ENCODE data around the gene AMDHD2. TPM values are rescaled to one million over a fixed set of nuclear protein-coding genes. Genes with fewer than 3 reads are reported as not detected.
A peak's percentile ranks its signal among the peaks of the same experiment; 100 is the strongest.

The AMDHD2 gene
- total RNA-seq, 1 donor from 2014 or later: 30.0 TPM

DNA sequence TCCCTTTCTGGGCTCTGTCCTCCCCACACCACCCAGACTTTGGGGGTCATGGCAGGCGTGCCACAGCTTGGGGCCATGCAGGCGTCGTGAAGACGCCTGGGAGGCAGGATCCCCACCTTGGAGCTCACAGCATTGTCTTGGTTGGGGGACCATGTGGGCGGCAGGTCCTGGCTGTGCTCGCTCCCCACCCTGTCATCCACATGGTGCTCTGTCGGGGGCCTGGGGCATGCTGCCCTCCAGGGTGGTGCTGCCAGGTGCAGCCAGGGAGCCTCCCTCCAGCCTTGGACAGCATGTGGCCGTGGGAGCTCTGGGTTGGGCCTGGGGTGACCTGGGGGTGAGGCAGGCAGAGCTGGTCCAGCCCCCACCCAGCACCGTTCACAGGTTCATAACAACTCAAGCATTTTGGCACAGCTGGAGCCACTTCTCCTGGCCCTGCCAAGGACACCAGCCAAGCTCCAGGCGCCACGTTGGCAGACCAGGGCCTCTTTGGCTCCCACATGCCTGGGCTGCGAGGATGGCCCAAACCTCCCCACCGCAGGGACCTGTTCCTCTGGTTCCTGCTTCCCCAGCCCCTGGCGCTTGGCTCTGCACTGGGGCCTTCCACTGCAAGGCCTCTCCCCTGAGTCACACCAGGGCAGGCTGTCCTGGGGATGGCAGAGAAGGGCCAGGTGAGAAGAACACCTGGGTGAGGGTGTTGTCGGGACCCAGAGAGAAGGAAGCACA, 21.5 kb upstream of the AMDHD2 start:
- DNase-seq (ENCODE audit: low read depth in 2 of 2): no peak

DNA sequence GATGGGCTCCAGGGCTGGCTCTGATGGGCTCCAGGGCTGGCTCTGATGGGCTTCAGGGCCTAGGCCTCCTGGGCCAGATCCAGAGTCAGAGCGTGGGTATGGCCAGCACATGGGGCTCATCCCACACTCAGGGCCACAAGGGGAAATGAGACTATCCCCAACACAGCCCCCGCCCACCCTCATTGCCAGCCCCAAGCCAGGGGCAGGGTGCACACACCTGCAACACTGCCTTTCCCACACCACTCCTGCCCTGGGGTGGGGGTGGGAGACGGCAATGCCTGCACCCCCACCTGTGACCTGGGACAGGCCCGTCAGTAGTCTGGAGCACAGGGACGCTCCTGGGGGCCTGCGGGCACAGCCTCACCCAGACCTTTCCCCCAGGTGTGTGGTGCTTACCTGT, 20.7 kb upstream of the AMDHD2 start:
- no peak for DNase-seq (ENCODE audit: low read depth in 2 of 2)

DNA sequence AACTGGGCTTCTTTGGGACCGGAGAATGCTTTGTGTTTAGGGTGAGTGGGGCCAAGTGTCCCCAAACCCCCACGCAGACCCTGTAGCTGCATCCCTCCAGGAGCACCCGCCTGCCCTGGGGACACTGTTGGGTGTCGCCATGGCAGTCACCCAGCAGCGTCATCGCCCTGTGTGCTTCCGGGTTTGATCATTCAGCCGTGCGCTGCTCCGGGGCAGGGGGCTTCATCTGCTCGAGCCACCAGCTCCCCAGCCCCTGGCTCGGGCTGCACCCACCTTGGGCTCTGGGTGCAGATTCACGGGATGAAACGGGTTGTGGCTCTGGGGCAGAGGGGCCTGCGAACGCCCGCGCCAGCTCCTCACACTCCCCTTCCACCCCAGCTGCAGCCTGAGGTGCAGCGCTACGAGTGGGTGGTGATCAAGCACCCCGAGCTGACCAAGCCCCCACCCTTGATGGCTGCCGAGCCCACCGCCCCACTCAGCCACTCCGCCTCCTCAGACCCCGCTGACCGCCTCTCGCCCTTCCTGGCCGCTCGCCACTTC, 20.2 kb upstream of the AMDHD2 start:
- DNase-seq (ENCODE audit: low read depth in 2 of 2): no peak

DNA sequence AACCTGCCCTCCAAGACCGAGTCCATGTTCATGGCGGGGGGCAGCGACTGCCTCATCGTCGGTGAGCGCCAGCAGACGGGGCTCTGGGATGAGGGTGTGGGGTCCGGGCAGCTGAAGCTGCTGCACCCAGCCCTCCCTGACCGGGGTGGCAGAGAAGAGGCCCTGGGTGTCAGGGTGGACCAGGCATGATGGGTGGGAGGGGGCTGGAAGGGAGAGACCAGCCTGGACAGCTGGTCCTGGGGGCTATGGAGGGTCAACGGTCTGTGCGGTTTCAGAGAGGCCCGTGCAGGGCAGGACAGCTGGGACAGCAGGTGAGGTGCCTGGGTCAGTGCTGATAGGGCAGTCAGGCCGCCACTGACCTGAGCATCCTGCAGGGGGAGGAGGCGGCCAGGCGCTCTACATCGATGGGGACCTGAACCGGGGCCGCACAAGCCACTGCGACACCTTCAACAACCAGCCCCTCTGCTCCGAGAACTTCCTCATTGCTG, 19.7 kb upstream of the AMDHD2 start:
- DNase-seq (ENCODE audit: low read depth in 2 of 2): no peak

DNA sequence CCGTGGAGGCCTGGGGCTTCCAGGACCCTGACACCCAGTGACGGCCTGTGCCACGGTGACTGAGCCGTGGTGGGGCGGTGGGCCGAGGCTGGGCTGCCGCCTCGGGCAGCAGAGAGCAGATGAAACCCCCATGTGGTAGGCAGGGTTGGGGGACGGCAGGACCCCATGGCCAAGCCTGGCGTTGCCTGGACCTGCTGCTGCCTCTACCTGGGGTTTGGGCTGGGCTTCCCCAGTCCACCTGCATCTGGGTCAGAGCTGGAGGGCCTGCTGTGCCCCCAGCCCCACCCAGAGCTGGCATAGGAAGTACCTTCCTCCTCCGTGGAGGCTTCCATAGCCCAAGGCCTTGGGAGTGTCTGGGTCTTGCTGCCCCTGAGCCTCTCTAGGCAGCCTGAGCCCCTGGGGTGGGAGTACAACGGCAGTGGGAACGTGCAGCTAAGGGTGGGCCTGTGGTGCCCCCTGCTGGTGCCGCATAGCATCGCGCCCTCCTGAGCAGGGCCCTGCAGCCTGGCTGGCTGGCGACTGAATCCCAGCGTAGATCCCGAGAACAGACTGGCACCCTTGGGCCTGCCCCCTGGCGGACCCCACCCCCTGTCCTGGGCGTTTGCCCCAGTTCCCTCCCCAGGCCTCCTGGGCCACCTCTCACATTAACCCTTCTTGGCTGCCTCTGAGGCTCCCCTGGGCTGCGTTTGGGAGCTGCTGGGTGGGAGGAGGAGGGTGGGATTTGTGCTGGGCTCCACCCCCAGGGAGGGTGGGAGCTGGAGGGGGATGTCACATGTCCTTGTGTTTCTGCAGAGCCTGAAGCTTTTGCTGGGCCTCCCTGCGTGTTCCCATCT, 19.0 kb upstream of the AMDHD2 start:
- DNase-seq (ENCODE audit: low read depth in 2 of 2): peak; percentile 55 to 80

DNA sequence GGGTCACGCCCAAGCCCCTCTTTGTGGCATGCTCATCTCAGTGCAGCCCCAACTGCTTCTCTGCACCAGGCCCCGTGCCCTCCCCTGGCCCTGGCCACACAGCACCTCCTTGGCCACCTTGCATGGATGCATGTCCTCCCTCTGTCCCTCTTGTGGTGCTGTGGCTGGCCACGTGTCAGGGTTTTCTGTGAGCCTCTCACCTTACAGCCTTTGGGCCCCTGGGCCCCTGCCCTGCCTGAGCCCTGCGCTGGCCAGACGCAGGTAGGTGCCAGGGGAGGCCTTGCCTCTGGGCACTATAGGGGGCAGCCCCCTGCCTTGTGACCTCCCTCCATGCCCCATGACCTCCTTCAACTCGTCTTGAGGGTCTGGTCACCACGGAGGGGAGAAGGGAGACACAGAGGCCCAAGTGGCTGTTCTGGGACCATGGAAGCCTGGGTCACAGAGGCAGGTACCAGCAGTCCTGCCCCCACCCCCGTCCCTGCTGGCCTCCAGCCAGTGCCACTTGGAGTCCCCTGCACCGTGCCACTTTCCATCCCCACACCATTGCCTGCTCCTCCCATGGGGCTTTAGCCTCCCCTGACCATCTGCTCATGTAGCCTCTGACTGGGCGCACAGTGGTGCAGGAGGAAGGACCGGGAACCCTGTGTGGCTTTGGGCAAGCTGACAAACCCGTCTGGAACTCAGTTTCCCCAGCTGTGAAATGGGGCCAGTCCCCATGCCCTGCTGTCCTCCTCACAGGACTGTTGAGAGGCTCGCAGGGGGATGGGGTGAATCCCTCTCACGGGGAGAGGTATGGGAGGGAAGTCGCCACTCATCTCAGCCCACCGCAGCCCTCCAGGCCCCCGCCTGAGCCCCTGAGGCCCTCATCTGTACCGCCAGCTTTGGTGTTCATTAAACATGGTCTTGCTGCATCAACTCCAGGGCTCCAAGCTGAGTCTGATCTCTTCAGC, 17.9 kb upstream of the AMDHD2 start:
- no peak for DNase-seq (ENCODE audit: low read depth in 2 of 2)

DNA sequence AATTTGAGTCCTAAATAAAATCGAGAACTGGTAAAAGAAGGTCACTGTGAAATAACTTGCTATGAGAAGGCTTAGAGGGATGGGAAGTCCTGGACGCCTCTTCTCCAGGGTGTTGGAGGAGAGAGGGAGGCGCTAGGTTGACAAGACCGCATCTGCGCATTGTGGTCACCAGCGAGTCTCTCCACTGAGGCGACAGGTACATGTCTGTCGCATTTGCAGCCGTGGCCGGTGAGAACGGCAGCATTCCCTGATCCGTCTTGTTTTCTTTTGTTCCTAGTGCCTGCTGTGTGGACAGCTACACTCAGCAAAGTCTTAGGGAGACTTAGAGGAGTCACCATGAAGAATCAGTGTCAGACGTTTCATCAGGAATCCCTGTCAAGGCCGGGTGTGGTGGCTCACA, 14.5 kb upstream of the AMDHD2 start:
- DNase-seq (ENCODE audit: low read depth in 2 of 2): no peak

DNA sequence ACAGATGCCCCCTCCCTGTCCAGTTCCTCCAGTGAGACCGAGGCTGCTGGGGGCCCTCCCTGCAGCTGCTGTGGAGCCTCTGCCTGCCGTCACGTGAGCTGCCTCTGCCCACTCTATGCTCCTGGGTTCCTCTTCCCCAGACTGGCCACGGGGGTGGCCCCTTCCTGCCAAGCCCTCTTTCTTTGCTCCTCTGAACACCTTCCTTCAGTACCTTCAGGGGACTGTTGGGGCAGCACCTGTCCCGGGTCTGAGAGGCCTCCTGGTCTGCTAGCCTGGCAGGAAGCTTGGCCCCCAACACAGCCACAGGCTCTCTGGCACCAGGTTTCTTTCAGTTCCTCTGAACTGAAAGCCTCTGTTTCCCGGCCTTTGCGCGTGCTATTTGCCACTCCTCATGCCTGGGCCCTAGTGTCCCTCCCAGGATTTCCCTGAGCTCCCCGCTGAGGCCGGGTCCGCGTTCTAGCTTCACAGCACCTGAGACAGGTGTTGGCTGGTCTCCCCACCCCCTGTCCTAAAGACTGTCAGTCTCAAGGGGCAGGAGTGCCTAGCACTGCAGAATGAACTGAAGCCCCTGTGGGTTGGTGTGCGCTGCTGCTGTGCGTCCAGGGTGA, 13.0 kb upstream of the AMDHD2 start:
- no peak for DNase-seq (ENCODE audit: low read depth in 2 of 2)

DNA sequence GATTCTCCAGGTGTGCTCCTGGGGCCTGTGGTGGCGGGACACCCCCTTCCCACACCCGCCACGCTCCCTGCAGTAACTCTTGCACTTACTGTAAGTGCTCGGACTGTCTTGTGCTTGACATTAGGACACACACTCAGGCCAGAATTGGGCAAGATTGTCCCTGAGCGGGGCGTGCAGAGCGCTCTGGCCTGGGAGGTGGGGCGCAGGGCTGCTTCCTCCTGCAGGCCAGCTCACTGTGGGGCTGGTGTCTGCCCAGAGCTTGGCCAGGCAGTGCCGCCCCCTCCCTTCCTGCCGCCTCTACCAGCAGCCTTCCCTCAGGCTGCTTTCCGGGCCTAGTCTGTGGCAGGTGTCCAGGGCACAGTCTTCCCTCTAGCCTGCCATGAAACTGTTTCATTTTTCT, 12.5 kb upstream of the AMDHD2 start:
- DNase-seq (ENCODE audit: low read depth in 2 of 2): no peak

DNA sequence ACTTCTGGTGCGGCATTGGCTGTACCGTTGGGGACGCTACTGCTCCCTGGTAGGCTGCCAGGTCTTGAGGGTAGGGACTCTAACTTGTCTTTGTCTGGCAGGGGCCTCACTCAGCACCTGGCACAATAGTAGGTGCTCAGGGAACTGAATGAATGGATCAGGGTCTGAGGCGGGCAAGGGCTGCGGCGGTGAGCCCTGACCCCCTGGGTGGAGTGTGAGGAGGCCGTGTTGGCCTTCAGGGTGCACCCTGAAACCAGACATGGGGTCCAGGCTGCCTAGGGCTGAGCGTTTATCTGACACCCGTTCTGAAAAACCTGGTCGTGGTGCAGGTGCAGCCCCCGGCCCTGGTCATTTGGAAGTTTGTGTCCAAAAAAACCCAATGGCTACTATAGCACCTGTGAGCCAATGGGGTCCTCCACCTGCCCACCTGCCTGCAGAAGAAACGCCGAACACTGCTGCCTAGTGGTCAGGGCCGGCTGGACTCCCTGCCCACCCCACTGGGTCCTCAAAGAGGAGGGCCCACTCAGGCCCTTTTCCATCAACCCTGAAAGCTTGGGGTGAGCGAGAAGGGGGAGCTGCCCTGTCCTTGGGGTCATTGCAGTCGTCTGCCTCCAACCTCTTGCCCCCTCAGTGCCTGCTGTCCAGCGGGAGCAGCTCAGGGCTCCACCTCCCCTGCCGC, 11.3 kb upstream of the AMDHD2 start:
- DNase-seq (ENCODE audit: low read depth in 2 of 2): no peak

DNA sequence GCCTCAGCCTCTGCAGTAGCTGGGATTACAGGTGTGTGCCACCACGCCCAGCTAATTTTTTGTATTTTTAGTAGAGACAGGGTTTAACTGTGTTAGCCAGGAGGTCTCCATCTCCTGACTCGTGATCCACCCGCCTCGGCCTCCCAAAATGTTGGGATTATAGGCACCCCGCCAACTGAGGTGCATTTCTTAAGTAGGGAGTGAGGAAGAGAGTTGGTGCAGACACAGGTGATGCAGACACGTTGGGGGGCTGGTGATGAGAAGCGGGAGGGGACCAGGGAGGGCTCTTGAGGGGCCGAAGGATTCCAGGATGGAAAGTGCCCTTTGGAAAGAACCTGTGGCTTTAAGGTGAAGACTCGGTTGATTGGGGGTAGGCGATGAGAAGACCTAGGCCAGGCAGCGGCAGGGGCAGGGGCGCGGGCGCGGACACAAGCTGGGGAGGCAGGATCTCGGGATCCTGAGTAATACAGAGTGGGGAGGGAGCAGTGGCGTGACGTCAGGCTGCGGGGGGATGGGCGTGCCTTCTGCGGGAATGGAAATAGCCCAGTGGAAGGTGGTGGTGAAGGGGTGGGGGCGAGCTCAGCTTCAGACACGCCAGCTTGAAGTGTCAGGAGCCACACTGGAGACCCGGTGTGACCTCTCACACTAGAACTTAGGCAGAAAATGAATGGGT, 8.9 kb upstream of the AMDHD2 start:
- DNase-seq (ENCODE audit: low read depth in 2 of 2): peak; percentile 33 to 71

DNA sequence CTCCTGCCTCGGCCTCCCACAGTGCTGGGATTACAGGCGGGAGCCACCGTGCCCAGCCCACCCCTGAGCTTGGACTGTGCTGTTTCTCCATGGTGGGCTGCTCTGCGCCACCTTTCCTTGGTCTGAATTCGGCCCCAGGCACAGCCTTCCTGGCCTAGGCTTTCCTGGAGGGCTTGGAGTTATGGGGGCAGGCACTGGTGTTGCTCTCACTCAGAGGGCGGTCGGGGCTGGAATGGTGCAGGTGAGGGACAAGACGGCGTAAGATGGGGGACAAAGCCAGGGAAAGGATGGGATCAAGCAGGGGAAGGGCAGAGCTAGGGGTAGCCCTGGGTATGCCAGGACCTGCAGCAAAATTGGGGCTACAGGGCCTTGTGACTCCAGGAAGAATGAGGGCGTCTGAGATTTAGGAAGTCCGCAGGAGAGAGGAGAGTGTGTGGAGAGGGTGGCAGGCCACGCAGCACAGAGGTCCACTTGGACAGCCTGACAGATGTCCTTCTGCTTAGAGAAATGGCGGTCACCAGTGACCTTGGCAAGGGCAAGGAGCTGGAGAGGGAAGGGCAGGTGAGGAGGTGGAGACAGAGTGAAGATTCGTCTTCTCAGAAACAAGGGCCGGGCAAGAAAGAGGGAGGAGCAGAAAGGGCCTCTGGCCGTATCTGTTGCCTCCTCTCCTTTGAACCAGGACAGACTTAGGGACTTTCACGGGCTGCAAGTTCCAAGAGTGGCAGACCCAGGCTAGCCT, 8.0 kb upstream of the AMDHD2 start:
- no peak for DNase-seq (ENCODE audit: low read depth in 2 of 2)

DNA sequence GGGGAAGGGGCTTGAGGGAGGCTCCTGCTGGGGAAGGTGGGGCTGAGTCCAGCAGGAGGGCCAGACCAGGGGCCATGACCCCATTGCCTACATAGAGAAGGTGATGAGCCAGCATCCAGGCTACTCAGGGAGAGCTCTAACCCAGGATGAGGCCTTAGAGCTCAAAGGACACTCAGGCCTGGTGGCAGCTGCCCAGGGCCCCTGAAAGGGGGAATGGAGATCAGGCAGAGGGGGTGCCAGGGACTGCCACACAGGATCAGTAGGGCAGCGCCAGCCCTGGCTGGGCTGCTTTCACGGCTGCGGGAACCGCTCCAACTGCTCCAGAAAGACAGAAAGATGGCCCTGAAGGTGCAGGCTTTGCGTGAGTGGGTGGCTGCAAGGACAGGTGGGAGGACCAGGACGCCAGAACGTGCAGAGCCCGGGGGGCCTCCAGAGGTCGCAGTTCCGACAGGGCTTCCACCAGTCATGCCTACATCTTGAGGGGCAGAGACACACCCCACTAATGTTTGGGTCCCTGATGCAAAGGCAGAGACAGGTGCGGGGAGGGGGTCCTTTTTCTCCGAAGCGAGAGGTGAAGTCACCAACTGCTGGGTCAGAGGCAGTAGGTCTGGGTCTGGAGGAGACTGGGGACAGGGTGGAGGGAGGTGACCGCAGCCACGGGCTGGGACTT, 7.3 kb upstream of the AMDHD2 start:
- DNase-seq (ENCODE audit: low read depth in 2 of 2): no peak

DNA sequence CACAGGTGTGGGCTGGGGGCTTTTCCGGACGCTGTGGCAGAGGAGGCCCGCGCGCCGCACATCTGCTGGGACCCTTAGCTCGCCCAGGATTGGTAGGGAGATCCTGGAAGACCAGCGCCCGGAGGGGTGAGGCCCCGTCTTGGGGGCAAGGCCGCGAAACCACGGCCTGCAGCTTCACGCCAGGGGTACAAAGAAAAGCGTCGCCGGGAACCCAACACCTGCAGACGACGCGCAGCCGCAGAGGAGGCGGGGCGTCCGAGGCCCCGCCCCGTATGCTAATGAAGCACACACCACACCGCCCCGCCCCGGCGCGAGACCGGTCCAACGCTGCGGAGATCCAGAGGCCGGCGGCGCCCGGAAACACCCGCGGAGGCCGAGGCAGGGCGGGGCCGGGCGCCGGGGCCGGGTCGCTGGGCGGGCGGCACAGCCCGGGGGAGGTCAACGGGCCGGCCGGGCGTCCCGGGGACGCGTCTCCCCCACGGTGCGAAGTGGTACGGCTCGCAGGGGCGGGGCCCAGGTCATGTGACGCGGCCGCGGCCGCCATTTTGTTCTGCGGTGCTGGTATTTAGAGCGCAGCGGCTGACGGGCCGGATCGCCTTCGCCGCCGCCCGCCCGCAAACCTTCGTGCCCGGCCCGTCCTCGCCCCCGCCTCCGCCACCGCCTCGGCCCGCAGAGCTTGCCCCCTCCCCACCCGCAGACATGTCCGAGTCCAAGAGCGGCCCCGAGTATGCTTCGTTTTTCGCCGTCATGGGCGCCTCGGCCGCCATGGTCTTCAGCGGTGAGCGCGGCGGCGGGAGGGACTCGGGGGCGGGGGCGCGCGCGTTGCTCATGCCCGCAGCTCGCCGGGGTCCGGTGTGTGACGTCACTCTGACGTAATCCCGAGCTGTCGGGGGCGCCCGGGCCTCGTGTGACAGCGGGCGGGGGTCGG, 6.5 kb upstream of the AMDHD2 start, which contains the start of gene ATP6V0C:
Gene ATP6V0C (plus strand): TSS at position 548 of the 928 bp plus-strand sequence. CDS start 152 bp downstream, at position 700.
- peak; percentile 72 to 87 for DNase-seq (ENCODE audit: low read depth in 2 of 2)

DNA sequence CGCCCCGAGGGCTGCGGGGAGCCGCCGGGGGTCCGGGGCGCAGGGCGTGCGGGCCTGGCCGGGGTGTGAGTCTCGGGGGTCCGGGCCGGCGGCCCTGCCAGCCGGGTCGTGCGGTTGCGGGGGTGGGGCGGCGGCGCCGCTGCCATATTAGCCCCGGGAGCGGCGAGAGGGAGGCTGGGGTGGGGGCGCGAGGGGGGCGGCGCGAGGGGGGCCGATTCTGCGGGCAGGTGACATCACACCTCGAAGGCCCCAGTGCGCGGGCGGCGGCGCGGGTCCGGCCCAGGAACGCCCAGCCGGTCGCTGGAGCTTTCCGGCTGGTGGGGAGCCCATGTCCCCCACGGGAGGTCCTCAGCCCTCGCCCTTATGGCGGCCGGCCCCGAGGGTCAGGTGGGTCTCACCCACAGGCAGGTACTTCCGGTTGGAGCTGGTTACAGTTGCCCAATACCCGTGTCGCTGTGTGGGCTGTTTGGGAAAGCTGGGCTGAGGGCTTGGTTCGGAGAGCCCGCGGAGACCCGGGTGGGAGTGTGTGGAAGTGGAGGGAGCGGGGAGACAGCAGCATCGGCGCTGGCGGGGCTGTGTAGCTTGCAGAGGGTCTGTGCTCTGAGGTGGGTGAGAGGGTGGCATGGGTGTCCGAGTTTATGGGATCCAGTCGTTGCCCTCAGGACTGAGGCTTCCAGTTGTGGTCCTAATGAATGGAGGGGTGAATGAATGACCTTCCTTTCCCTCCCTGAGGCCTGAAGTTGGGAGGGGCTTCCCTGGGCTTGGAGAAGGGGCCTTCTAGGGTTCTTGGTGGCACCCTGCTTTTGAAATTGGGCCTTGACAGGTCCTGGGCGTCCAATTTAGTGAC, 5.6 kb upstream of the AMDHD2 start:
- DNase-seq (ENCODE audit: low read depth in 2 of 2): no peak

DNA sequence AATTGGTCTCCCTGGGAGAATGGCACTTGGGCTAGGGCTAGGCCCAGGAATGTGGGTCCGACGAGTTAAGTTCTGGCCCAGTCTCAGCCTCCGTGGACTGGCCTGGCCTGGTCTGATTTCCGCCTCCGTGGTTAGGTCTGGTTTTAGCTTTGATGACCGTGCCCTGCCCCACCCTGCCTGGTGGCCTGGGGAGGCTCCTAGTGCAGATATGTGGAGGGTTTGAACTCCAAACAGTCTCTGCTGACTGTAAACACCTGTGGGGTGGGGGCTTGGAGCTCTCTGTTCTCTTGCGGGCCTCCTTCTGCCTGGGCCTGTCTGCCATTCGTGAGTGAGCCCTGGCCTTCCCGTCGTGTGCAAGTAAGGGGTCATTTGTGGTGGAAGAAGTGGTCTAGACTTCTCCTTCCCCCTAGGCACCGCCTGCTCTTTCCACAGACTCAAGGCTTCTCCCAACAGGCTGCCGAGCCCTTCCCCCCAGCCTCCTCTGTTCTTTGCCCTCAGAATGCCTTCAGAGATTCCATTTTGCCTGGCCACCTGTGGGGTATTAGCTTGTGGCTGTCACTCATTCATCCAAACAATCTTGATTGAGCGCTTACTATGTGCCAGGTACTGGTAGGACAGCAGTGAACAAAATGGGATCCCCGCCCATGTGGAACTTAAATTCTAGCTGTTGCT, 4.9 kb upstream of the AMDHD2 start:
- no peak for DNase-seq (ENCODE audit: low read depth in 2 of 2)
